Left lung (tissue), 10 donors: Measurements from ENCODE around the gene ADRA1B. TPM values are rescaled to one million over a fixed set of nuclear protein-coding genes. Genes with fewer than 3 reads are reported as not detected.
"Not testable (repeated sequence)": the region's sequence is repeated elsewhere in the genome, so short reads cannot be mapped to it uniquely, and the experiment has no call there.

Experiments used
- ATAC-seq: fragments of 200-7000 bp; cut with Tn5 transposase; one replicate; pipeline ENCODE4 v1.9.1; 2020; ENCODE audit warnings: moderate library complexity
- DNase-seq, 4 donors: peaks; one replicate each; pipeline ENCODE4 v3.0.0-alpha.2; 2013 to 2020
- H3K27ac ChIP-seq, 2 donors: fragments of 200-600 bp; sonication (generic) in 1 of 2; one replicate each; pipeline versions ENCODE4 v1.5.0 to v1.8.0; 2020 to 2021
- H3K27me3 ChIP-seq, 2 donors: fragments of 200-600 bp; sonication (generic) in 1 of 2; one replicate each; pipeline versions ENCODE4 v1.5.0 to v1.8.0; 2020 to 2021
- H3K36me3 ChIP-seq, 2 donors: fragments of 200-600 bp; sonication (generic) in 1 of 2; one replicate each; pipeline versions ENCODE4 v1.5.0 to v1.8.0; 2020 to 2021
- H3K4me1 ChIP-seq, 2 donors: fragments of 200-600 bp; one replicate each; pipeline ENCODE4 v1.8.0; 2021
- H3K4me3 ChIP-seq, 2 donors: fragments of 200-600 bp; sonication (generic) in 1 of 2; one replicate each; pipeline versions ENCODE4 v1.5.0 to v1.8.0; 2020 to 2021; ENCODE audit warnings: mild to moderate bottlenecking in 1 of 2
- H3K9me3 ChIP-seq, 2 donors: fragments of 200-600 bp; sonication (generic) in 1 of 2; one replicate each; pipeline versions ENCODE4 v1.5.0 to v1.8.0; 2020 to 2021
- intact Hi-C, 2 donors: fragments of 100-400 bp; cut with DNase I; formaldehyde crosslinking; loops; one replicate each; pipeline versions ENCODE4 v1.11.2 to v1.14.2; 2022
- polyA plus RNA-seq, 6 donors: library from polyadenylated mRNA; unstranded; fragments of 120-200 nt; gene quantifications; one replicate each; pipeline ENCODE4 v1.2.1, GENCODE V29; 2013; ENCODE audit not compliant: insufficient read length in 6 of 6
- total RNA-seq, 2 donors: library from RNA; stranded (reverse); fragmentation: NEBNext Ultra II Directional; extraction: Animal tissue kit (Norgen Biotek cat#: 25700); gene quantifications; one replicate each; pipeline ENCODE4 v1.2.1, GENCODE V29; 2021
- TF ChIP-seq, protein P1 (sequence below), 2 donors: fragments of 200-600 bp; sonication (generic) in 1 of 2; IDR thresholded peaks; one replicate each; pipeline versions ENCODE4 v1.5.0 to v1.8.0; 2021; ENCODE audit warnings: antibody characterized with exemption in 2 of 2
- donor health status: DM: no; HTN: yes; CAD: no.
- donor health status: DM: no; HTN: no; CAD: no.

The ADRA1B gene
- total and polyA plus RNA-seq, 8 donors: 0.51 to 2.5 (median 0.93) TPM

DNA sequence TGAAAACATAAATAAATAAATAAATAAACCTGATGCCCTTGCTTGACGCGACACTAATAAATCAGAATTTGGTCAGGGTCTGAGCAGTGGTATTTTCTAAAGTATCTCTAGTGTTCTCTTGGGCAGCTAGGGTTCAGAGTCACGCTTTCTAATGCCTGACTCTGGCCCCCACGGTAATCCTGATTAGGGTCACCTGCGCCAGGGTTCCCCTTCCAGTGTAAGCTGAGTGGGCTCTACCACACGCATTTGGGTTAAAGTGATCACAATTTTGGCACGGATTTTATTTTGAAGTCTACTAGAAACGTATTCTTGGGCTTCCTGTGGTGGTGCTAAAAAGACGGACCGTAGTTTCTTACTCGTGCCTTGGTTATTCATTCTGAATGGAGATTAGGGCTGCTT is 93.3 kb downstream of the ADRA1B start:
- peaks cover 0 to 35% of the 10 kb centered on the region in 2 donors for H3K36me3 ChIP-seq
- peak; percentile 22 for ATAC-seq
- H3K4me1 ChIP-seq: peaks cover 12 to 28% of the 10 kb centered on the region in 2 donors
- intact Hi-C loops: no loop called here
- DNase-seq: no peak
- H3K9me3 ChIP-seq: no peaks in the 10 kb centered on the region
- no peaks in the 10 kb centered on the region for H3K27me3 ChIP-seq
- TF ChIP-seq, protein P1, sequence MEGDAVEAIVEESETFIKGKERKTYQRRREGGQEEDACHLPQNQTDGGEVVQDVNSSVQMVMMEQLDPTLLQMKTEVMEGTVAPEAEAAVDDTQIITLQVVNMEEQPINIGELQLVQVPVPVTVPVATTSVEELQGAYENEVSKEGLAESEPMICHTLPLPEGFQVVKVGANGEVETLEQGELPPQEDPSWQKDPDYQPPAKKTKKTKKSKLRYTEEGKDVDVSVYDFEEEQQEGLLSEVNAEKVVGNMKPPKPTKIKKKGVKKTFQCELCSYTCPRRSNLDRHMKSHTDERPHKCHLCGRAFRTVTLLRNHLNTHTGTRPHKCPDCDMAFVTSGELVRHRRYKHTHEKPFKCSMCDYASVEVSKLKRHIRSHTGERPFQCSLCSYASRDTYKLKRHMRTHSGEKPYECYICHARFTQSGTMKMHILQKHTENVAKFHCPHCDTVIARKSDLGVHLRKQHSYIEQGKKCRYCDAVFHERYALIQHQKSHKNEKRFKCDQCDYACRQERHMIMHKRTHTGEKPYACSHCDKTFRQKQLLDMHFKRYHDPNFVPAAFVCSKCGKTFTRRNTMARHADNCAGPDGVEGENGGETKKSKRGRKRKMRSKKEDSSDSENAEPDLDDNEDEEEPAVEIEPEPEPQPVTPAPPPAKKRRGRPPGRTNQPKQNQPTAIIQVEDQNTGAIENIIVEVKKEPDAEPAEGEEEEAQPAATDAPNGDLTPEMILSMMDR (IDR thresholded peaks at IDR 0.05): no peak
- H3K4me3 ChIP-seq: peak overlapping the region; percentile 55 to 76
- H3K27ac ChIP-seq: peak overlapping the region; percentile 76 to 92

DNA sequence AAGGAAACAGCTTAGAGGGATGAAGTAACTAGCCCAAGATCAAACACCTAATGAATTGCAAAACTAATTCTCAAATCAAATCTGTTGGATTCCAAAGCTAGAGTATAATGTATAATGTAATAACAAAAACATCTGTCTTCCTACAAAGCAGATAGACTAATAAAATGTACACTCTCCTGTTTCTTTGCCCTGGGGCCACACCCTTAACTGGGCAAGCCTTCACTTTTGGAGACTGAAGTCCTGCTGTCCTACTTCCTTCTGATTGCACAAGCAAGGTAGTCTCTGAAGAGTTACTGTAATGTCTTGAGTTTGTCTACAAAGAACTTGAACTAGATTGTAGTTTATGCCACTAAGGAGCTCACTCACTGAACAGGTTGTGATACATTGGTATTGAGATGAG is 95.2 kb downstream of the ADRA1B start:
- TF ChIP-seq, protein P1 (IDR thresholded peaks at IDR 0.05): no peak
- peaks cover 12 to 28% of the 10 kb centered on the region in 2 donors for H3K4me1 ChIP-seq
- H3K9me3 ChIP-seq: no peaks in the 10 kb centered on the region
- no peak overlapping the region for H3K4me3 ChIP-seq
- H3K36me3 ChIP-seq: peaks cover 0 to 54% of the 10 kb centered on the region in 2 donors
- DNase-seq: no peak
- intact Hi-C loops: no loop called here
- no peak for ATAC-seq
- no peaks in the 10 kb centered on the region for H3K27me3 ChIP-seq
- no peak overlapping the region for H3K27ac ChIP-seq

DNA sequence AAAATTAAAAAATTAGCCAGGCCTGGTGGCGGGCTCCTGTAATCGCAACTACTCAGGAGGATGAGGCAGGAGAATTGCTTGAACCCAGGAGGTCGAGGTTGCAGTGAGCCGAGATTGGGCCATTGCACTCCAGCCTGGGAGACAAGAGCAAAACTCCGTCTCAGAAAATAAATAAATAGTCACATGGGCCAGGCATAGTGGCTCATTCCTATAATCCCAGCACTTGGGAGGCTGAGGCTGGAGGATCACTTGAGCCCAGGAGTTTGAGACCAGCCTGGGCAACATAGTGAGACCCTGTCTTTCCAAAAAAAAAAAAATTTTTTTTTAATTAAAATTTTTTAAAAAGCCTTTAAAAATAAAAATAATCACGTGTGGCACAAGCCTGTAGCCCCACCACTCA is 97.9 kb downstream of the ADRA1B start:
- DNase-seq, H3K9me3 ChIP-seq, ATAC-seq, H3K27me3 ChIP-seq, intact Hi-C loops, H3K27ac ChIP-seq, H3K4me3 ChIP-seq: not testable (repeated sequence)
- peaks cover 12 to 31% of the 10 kb centered on the region in 2 donors for H3K4me1 ChIP-seq
- H3K36me3 ChIP-seq: peaks cover 0 to 63% of the 10 kb centered on the region in 2 donors

DNA sequence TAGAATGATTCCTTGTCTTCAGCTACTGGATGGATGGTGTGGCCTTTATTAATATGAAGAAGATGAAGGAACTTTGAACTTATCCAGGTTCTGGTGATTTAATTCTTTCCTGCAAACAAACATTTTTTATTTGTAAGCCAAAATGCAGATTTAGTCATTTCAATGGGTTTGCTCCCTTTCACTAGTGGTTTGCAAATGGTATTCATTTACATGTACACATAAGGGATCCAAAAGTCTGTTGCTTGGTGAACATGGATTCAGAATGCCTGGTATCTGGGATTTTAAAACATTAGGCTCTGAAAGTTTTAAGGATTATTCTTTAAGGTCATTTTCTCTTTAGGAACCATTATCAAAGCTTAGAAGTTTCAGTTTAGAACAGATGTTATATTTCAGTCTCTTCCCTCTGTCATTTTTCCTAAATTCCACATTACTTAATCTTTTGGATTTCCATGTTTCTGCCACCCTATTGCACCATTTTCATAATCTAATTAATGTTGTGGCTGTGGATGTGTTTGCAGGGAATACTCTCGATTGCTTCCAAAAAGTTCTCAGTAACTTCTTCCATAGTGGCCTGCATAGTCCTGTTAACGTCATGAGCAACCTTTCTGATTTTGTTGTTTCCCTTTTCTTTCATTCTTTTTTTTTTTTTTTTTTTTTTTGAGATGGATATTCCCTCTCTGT is 102.8 kb downstream of the ADRA1B start:
- peak overlapping the region in 1 of 2 donors; percentile 49 for H3K27ac ChIP-seq
- H3K36me3 ChIP-seq: peaks cover 0 to 40% of the 10 kb centered on the region in 2 donors
- intact Hi-C loops: no loop called here
- no peaks in the 10 kb centered on the region for H3K27me3 ChIP-seq
- no peaks in the 10 kb centered on the region for H3K9me3 ChIP-seq
- no peak overlapping the region for H3K4me3 ChIP-seq
- peaks cover 0 to 44% of the 10 kb centered on the region in 2 donors for H3K4me1 ChIP-seq
- TF ChIP-seq, protein P1 (IDR thresholded peaks at IDR 0.05): no peak
- no peak for DNase-seq
- ATAC-seq: no peak

DNA sequence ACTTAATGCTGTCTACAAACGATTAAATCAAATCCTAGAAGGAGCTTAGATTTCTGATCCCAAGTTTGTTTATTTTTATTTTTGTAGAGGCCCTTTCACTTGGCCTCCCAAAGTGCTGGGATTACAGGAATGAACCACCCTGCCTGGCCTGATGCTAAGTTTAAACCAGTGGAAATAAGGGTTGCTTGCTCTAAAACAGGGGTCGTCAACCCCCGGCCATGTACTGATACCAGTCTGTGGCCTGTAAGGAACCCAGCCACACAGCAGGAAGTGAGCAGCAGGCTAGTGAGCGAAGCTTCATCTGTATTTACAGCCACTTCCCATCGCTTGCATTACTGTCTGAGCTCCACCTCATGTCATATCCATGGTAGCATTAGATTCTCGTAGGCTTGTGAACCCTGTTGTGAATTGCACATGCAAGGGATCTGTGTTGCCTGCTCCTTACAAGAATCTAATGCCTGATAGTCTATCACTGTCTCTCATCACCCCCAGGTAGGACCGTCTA is 104.0 kb downstream of the ADRA1B start:
- Histone ChIP-seq H3K27ac (peak overlapping the region in 1 of 2 donors; percentile 7), H3K9me3 (no peaks in the 10 kb centered on the region), H3K4me3 (no peak overlapping the region), H3K4me1 (peaks cover 0 to 47% of the 10 kb centered on the region in 2 donors), H3K27me3 (no peaks in the 10 kb centered on the region), H3K36me3 (peaks cover 0 to 38% of the 10 kb centered on the region in 2 donors)
- DNase-seq (no peak), ATAC-seq (no peak)
- TF ChIP-seq, protein P1 (IDR thresholded peaks at IDR 0.05): no peak
- intact Hi-C loops: loop anchor here in 1 of 2 donors (5.0 kb wide), 1 partner anchor 322 kb away; no protein-coding TSS in a partner anchor
